ENCODE data around the gene DAAM2.

DAAM2 gene

GRCh38 chr6:39792540-39793450 is 619 bp downstream of the DAAM2 start:
- no peaks in the 10 kb centered on the region for H3K36me3 ChIP-seq (ENCODE audit: control insufficient read depth, insufficient read depth, low read length)
- H3K27me3 ChIP-seq (ENCODE audit: control insufficient read depth, insufficient read depth, low read length), result no peaks in the 10 kb centered on the region
- H3K27ac ChIP-seq (ENCODE audit: low read depth, low read length), result peak overlapping the region; percentile 74
- peak overlapping the region; percentile 41 for H3K4me3 ChIP-seq (ENCODE audit: low read length)
- peaks cover 8% of the 10 kb centered on the region for H3K4me1 ChIP-seq (ENCODE audit: control insufficient read depth, insufficient read depth, low read length)
- H3K9ac ChIP-seq (ENCODE audit: low read length), result peak overlapping the region; percentile 10

- H3K9ac ChIP-seq (ENCODE audit: low read length), result no peak overlapping the region
- H3K36me3 ChIP-seq (ENCODE audit: control insufficient read depth, insufficient read depth, low read length), result no peaks in the 10 kb centered on the region
- H3K4me3 ChIP-seq (ENCODE audit: low read length), result peak overlapping the region; percentile 41
- H3K27me3 ChIP-seq (ENCODE audit: control insufficient read depth, insufficient read depth, low read length), result no peaks in the 10 kb centered on the region
- H3K27ac ChIP-seq (ENCODE audit: low read depth, low read length), result peak overlapping the region; percentile 74
- peaks cover 8% of the 10 kb centered on the region for H3K4me1 ChIP-seq (ENCODE audit: control insufficient read depth, insufficient read depth, low read length)
These were observed 1.3 kb downstream of the DAAM2 start for GRCh38 chr6:39793516-39793915.

GRCh38 chr6:39794231-39794630 is 2.1 kb downstream of the DAAM2 start:
- Histone ChIP-seq H3K9ac (ENCODE audit: low read length) (no peak overlapping the region), H3K36me3 (ENCODE audit: control insufficient read depth, insufficient read depth, low read length) (no peaks in the 10 kb centered on the region), H3K27me3 (ENCODE audit: control insufficient read depth, insufficient read depth, low read length) (no peaks in the 10 kb centered on the region), H3K27ac (ENCODE audit: low read depth, low read length) (no peak overlapping the region), H3K4me1 (ENCODE audit: control insufficient read depth, insufficient read depth, low read length) (peaks cover 8% of the 10 kb centered on the region), H3K4me3 (ENCODE audit: low read length) (peak overlapping the region; percentile 41)

- H3K4me3 ChIP-seq (ENCODE audit: low read length), result no peak overlapping the region
- no peak overlapping the region for H3K27ac ChIP-seq (ENCODE audit: low read depth, low read length)
- H3K4me1 ChIP-seq (ENCODE audit: control insufficient read depth, insufficient read depth, low read length), result peaks cover 6% of the 10 kb centered on the region
- no peak overlapping the region for H3K9ac ChIP-seq (ENCODE audit: low read length)
- no peaks in the 10 kb centered on the region for H3K36me3 ChIP-seq (ENCODE audit: control insufficient read depth, insufficient read depth, low read length)
- H3K27me3 ChIP-seq (ENCODE audit: control insufficient read depth, insufficient read depth, low read length), result no peaks in the 10 kb centered on the region
These were observed 5.6 kb downstream of the DAAM2 start for GRCh38 chr6:39797751-39798150.

- Histone ChIP-seq H3K27ac (ENCODE audit: low read depth, low read length) (no peak overlapping the region), H3K9ac (ENCODE audit: low read length) (no peak overlapping the region), H3K4me1 (ENCODE audit: control insufficient read depth, insufficient read depth, low read length) (peaks cover 7% of the 10 kb centered on the region), H3K4me3 (ENCODE audit: low read length) (no peak overlapping the region), H3K27me3 (ENCODE audit: control insufficient read depth, insufficient read depth, low read length) (no peaks in the 10 kb centered on the region), H3K36me3 (ENCODE audit: control insufficient read depth, insufficient read depth, low read length) (no peaks in the 10 kb centered on the region)
These were observed 8.2 kb downstream of the DAAM2 start for GRCh38 chr6:39800034-39801032.

- H3K4me1 ChIP-seq (ENCODE audit: control insufficient read depth, insufficient read depth, low read length), result peaks cover 7% of the 10 kb centered on the region
These were observed 9.5 kb downstream of the DAAM2 start for GRCh38 chr6:39801456-39802251.

GRCh38 chr6:39803872-39804271 is 11.7 kb downstream of the DAAM2 start:
- no peak overlapping the region for H3K27ac ChIP-seq (ENCODE audit: low read depth, low read length)
- no peak overlapping the region for H3K9ac ChIP-seq (ENCODE audit: low read length)
- no peaks in the 10 kb centered on the region for H3K36me3 ChIP-seq (ENCODE audit: control insufficient read depth, insufficient read depth, low read length)
- H3K4me1 ChIP-seq (ENCODE audit: control insufficient read depth, insufficient read depth, low read length), result peaks cover 7% of the 10 kb centered on the region
- H3K27me3 ChIP-seq (ENCODE audit: control insufficient read depth, insufficient read depth, low read length), result no peaks in the 10 kb centered on the region
- H3K4me3 ChIP-seq (ENCODE audit: low read length), result no peak overlapping the region

More at GRCh38 chr6:39801456-39802251, 9.5 kb downstream of the DAAM2 start:
- no peaks in the 10 kb centered on the region for H3K36me3 ChIP-seq (ENCODE audit: control insufficient read depth, insufficient read depth, low read length)
- H3K4me3 ChIP-seq (ENCODE audit: low read length), result no peak overlapping the region
- no peak overlapping the region for H3K9ac ChIP-seq (ENCODE audit: low read length)
- H3K27ac ChIP-seq (ENCODE audit: low read depth, low read length), result no peak overlapping the region
- H3K27me3 ChIP-seq (ENCODE audit: control insufficient read depth, insufficient read depth, low read length), result no peaks in the 10 kb centered on the region

GRCh38 chr6:39804466-39805065 is 12.4 kb downstream of the DAAM2 start:
- H3K4me3 ChIP-seq (ENCODE audit: low read length), result no peak overlapping the region

GRCh38 chr6:39806278-39806677 is 14.1 kb downstream of the DAAM2 start:
- H3K27ac ChIP-seq (ENCODE audit: low read depth, low read length), result no peak overlapping the region
- H3K27me3 ChIP-seq (ENCODE audit: control insufficient read depth, insufficient read depth, low read length), result no peaks in the 10 kb centered on the region
- no peaks in the 10 kb centered on the region for H3K36me3 ChIP-seq (ENCODE audit: control insufficient read depth, insufficient read depth, low read length)
- H3K9ac ChIP-seq (ENCODE audit: low read length), result no peak overlapping the region
- no peak overlapping the region for H3K4me3 ChIP-seq (ENCODE audit: low read length)
- peaks cover 7% of the 10 kb centered on the region for H3K4me1 ChIP-seq (ENCODE audit: control insufficient read depth, insufficient read depth, low read length)

More at GRCh38 chr6:39804466-39805065, 12.4 kb downstream of the DAAM2 start:
- peaks cover 7% of the 10 kb centered on the region for H3K4me1 ChIP-seq (ENCODE audit: control insufficient read depth, insufficient read depth, low read length)
- no peaks in the 10 kb centered on the region for H3K27me3 ChIP-seq (ENCODE audit: control insufficient read depth, insufficient read depth, low read length)
- H3K27ac ChIP-seq (ENCODE audit: low read depth, low read length), result no peak overlapping the region
- no peaks in the 10 kb centered on the region for H3K36me3 ChIP-seq (ENCODE audit: control insufficient read depth, insufficient read depth, low read length)
- H3K9ac ChIP-seq (ENCODE audit: low read length), result no peak overlapping the region

GRCh38 chr6:39808346-39808745 is 16.2 kb downstream of the DAAM2 start:
- Histone ChIP-seq H3K4me3 (ENCODE audit: low read length) (no peak overlapping the region), H3K4me1 (ENCODE audit: control insufficient read depth, insufficient read depth, low read length) (peaks cover 17% of the 10 kb centered on the region), H3K27me3 (ENCODE audit: control insufficient read depth, insufficient read depth, low read length) (no peaks in the 10 kb centered on the region), H3K9ac (ENCODE audit: low read length) (no peak overlapping the region), H3K27ac (ENCODE audit: low read depth, low read length) (no peak overlapping the region), H3K36me3 (ENCODE audit: control insufficient read depth, insufficient read depth, low read length) (no peaks in the 10 kb centered on the region)

GRCh38 chr6:39808964-39809363 is 16.8 kb downstream of the DAAM2 start:
- Histone ChIP-seq H3K4me1 (ENCODE audit: control insufficient read depth, insufficient read depth, low read length) (peaks cover 12% of the 10 kb centered on the region), H3K27ac (ENCODE audit: low read depth, low read length) (no peak overlapping the region), H3K27me3 (ENCODE audit: control insufficient read depth, insufficient read depth, low read length) (no peaks in the 10 kb centered on the region), H3K36me3 (ENCODE audit: control insufficient read depth, insufficient read depth, low read length) (no peaks in the 10 kb centered on the region), H3K4me3 (ENCODE audit: low read length) (no peak overlapping the region), H3K9ac (ENCODE audit: low read length) (no peak overlapping the region)

All from rectal smooth muscle tissue (tissue), 1 donor.